Uterus (tissue), 2 donors: ENCODE measurements around the gene BCL2L1.

Source experiments
- POLR2A ChIP-seq, 2 donors: fragments of 450-650 bp; IDR thresholded peaks; one replicate each; pipeline ENCODE4 v1.6.1; 2016; ENCODE audit warnings: antibody characterized with exemption in 2 of 2, mild to moderate bottlenecking in 1 of 2, moderate library complexity in 1 of 2
- TF ChIP-seq, protein P1 (sequence below), 4 experiments: fragments of 200-600 bp in 2 of 4; fragments of 450-650 bp in 2 of 4; sonication (generic) in 2 of 4; IDR thresholded peaks; one replicate each; pipeline ENCODE4 v1.5.1; 2016 to 2019; ENCODE audit warnings: antibody characterized with exemption in 4 of 4, mild to moderate bottlenecking in 2 of 4, moderate library complexity in 1 of 4

DNA sequence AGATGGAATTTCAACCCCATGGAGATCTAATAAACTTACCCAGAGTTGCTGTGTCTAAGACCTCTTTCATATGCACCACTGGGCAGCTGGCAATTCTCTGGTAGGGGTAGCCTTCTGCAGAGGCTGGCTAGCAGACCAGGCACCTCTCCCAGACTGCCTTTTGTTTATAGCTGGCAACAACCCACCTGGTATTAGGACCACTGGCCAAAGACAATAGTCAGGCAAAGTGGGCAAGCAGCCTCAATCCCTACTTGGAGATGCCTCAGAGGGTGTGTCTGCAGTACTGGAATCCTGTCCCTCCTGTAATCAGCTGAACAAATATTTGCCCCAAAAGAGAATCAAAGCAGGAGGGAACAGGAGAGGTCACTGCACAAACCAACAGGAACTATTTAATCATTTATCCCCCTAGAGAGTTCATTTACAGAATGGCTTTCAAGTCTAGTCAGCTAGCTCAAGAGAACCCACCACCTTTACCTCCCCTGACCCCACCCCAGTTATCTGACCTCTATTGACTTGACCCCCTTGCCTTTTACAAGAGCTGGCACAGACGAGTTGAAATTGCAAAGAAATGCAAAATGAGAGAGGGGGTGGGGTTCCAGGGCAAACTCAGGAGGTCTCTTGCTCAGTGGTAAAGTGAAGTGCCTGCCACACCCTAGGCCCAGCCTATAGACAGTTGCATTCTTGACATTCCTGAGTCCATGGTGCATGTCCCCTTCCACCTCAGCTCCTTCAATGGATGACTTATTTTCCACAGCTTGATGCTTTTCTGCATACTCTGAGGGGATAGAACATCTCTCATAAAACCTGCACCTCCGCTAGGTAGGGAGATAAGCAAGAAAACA, 2.8 kb downstream of the BCL2L1 start:
- TF ChIP-seq, protein P1, sequence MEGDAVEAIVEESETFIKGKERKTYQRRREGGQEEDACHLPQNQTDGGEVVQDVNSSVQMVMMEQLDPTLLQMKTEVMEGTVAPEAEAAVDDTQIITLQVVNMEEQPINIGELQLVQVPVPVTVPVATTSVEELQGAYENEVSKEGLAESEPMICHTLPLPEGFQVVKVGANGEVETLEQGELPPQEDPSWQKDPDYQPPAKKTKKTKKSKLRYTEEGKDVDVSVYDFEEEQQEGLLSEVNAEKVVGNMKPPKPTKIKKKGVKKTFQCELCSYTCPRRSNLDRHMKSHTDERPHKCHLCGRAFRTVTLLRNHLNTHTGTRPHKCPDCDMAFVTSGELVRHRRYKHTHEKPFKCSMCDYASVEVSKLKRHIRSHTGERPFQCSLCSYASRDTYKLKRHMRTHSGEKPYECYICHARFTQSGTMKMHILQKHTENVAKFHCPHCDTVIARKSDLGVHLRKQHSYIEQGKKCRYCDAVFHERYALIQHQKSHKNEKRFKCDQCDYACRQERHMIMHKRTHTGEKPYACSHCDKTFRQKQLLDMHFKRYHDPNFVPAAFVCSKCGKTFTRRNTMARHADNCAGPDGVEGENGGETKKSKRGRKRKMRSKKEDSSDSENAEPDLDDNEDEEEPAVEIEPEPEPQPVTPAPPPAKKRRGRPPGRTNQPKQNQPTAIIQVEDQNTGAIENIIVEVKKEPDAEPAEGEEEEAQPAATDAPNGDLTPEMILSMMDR (IDR thresholded peaks at IDR 0.05), result no peak
- no peak for TF ChIP-seq POLR2A (IDR thresholded peaks at IDR 0.05)
